ENCODE results near the gene ELANE.
"Not testable (repeated sequence)": the region's sequence is repeated elsewhere in the genome, so short reads cannot be mapped to it uniquely, and the experiment has no call there.

DNA sequence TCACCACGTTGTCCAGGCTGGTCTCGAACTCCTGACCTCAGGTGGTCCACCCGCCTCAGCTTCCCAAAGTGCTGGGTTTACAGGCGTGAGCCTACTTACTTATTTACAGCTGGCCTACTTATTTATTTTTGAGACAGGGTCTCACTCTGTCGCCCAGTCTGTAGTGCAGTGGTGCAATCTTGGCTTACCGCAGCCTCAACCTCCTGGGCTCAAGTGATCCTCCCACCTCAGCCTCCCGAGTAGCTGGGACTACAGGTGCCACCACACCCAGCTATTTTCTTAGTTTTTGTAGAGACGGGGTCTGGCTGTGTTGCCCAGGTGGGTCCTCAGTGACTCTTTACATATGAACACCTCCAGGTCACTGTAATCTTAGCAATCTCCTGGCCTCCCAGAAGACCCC, 2.9 kb upstream of the ELANE start:
- TF ChIP-seq, protein P1, sequence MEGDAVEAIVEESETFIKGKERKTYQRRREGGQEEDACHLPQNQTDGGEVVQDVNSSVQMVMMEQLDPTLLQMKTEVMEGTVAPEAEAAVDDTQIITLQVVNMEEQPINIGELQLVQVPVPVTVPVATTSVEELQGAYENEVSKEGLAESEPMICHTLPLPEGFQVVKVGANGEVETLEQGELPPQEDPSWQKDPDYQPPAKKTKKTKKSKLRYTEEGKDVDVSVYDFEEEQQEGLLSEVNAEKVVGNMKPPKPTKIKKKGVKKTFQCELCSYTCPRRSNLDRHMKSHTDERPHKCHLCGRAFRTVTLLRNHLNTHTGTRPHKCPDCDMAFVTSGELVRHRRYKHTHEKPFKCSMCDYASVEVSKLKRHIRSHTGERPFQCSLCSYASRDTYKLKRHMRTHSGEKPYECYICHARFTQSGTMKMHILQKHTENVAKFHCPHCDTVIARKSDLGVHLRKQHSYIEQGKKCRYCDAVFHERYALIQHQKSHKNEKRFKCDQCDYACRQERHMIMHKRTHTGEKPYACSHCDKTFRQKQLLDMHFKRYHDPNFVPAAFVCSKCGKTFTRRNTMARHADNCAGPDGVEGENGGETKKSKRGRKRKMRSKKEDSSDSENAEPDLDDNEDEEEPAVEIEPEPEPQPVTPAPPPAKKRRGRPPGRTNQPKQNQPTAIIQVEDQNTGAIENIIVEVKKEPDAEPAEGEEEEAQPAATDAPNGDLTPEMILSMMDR (IDR thresholded peaks at IDR 0.05; ENCODE audit: low read depth, low read length): not testable (repeated sequence)
- TF ChIP-seq POLR2A (IDR thresholded peaks at IDR 0.05; ENCODE audit: extremely low read depth, insufficient read length): not testable (repeated sequence)

Data from NB4 (cell line).